HG03342 (cell line): ENCODE data around the gene FRK.
A peak's percentile ranks its signal among the peaks of the same experiment; 100 is the strongest.
"Not testable (repeated sequence)": the region's sequence is repeated elsewhere in the genome, so short reads cannot be mapped to it uniquely, and the experiment has no call there.

ENCODE experiments used
- ATAC-seq: cut with Tn5 transposase; IDR thresholded peaks from one replicate; pipeline ENCODE4 v1.9.1; 2021; ENCODE audit warnings: mild to moderate bottlenecking, moderate library complexity; ENCODE audit not compliant: unreplicated experiment

The FRK gene

GRCh38 chr6:116010790-116011401, 49.8 kb downstream of the FRK start:
- ATAC-seq: no peak

DNA sequence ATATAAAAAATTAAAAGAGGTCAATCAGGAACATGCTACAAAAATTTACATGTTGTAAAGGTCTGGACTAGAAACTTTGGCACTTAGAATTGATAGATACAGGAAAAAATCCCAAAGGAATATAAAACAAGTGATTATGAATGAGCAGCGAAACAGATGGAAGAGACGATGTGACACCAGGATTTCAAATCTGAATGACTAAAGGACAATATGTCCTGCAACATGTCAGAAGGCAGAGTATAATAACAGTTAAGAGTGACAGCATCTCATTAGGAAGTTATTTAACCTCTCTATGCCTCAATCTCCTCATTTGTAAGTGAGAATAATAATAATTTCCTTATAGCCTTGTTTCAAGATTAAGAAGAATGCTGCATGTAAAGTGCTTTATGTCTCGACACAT, 50.3 kb downstream of the FRK start:
- ATAC-seq: no peak

DNA sequence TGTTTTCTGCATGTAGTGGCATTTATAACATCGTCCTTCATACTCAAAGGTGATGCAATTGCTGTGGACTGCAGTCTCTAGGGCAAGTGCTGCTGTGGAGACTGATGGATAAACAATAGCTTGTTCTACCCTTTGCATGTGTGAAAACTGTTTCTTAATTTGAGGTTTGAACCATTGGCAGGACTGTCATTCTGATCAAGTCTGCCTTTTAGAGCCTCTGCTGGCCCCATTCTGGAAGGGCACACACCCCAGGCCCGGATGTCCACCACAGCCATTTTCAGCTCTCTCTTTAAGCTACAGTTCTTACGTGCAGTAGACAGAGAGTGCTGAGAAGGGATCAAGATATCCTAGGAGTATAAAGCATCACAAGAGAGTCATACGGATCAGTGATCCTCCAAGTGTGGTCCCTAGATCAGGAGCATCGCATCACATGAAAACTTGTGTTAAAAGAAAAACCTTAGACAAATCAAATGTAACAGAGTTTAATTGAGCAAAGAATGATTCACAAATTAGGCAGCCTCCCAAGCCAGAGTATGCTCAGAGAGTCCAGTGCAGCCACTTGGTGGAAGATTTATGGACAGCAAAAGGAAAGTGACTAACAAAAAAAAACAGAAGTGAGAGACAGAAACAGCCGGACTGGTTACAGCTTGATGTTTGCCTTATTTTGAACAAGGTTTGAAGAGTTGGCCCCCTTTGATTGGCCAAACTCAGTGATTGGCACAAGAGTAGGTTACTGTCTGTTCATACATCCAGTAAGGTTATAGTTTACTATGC, 52.0 kb downstream of the FRK start:
- ATAC-seq: peak; percentile 63

GRCh38 chr6:116004841-116005815, 55.6 kb downstream of the FRK start:
- ATAC-seq: no peak

DNA sequence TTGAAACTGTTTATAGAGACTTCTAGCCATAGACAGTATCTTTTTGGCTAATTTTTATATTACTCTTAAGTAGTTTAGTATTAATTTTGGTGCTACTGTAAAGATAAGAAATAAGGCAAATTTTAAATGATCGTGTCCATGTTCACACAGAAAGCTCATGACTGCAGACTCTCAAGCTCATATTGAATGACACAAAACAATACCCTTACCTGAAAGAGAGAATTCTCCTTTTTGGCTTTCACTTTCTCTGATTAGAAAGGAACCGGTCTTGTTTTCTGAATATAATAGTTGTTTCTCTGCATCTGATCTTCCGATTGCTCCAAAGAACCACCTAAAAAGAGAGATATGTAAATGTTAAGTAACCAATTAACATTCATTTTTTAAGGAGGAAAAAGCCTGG, 57.0 kb downstream of the FRK start:
- ATAC-seq: peak; percentile 84

- ATAC-seq: no peak
These were observed 57.9 kb downstream of the FRK start for GRCh38 chr6:116002756-116003155.

DNA sequence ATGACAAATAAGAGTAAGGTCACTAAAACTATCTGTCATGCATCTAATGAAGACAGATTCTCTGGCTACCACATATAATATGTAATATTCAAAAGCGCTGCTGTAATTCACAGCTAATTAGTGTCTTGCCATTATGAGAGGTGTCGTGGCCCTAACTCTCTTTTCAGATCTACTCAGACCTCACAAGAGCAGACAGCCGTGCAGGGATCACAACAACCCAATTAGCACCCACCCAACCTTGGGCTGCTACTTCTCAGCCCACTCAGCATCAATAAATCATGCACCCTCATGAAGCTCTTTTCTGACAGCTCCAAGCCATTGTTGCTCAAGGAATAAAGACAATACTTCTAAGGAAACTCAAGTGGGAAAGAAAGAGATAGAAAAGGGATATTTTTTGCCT, 61.5 kb downstream of the FRK start:
- no peak for ATAC-seq

- no peak for ATAC-seq
These were observed 62.6 kb downstream of the FRK start for GRCh38 chr6:115997990-115998585.

GRCh38 chr6:115986026-115986425, 74.7 kb downstream of the FRK start:
- ATAC-seq: no peak

GRCh38 chr6:115984809-115985208, 75.9 kb downstream of the FRK start:
- ATAC-seq: no peak

DNA sequence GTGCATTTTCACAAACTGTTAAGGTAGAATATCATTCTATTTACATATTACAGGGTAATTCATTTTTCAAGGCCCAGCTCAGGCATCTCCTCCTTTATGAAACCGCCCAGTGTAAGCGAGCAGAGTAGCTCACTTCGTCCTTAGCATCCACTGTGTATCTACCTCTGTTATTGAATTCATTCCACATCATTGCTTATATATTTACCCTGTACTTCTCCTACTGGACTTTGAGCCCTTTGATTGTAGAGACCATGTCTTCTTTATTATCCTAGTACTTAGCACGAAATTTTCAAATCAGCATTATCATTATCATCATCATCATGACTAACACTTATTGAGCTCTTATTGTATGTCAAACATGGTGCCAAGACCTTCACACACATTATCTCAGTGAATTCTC, 76.7 kb downstream of the FRK start:
- ATAC-seq: no peak

DNA sequence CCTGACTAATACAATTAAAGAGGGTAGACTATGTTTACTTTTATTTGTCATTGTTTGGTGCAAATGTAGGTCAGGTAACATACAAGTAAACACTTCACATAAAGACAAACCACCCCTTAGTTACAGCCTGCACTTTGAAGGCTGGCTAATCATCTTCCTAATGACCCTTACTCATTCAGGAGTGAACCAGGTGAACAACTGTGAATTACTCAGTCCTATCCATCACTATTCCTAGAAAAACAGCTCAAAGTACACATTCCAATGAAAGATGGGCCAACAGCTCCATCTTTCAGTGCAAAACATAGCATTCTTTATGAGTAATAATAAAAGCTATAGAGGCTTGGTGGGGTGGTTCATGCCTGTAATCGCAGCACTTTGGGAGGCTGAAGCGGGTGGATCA, 78.2 kb downstream of the FRK start:
- no peak for ATAC-seq

- ATAC-seq: no peak
These were observed 83.5 kb downstream of the FRK start for GRCh38 chr6:115977220-115977619.

GRCh38 chr6:115976321-115976870, 84.3 kb downstream of the FRK start:
- ATAC-seq: no peak

GRCh38 chr6:115972679-115973078, 88.0 kb downstream of the FRK start:
- no peak for ATAC-seq

- no peak for ATAC-seq
These were observed 88.9 kb downstream of the FRK start for GRCh38 chr6:115971785-115972184.

- ATAC-seq: no peak
These were observed 90.8 kb downstream of the FRK start for GRCh38 chr6:115969930-115970273.

- ATAC-seq: no peak
These were observed 91.3 kb downstream of the FRK start for GRCh38 chr6:115969207-115969929.

GRCh38 chr6:115960286-115960685, 100.4 kb downstream of the FRK start:
- not testable (repeated sequence) for ATAC-seq

DNA sequence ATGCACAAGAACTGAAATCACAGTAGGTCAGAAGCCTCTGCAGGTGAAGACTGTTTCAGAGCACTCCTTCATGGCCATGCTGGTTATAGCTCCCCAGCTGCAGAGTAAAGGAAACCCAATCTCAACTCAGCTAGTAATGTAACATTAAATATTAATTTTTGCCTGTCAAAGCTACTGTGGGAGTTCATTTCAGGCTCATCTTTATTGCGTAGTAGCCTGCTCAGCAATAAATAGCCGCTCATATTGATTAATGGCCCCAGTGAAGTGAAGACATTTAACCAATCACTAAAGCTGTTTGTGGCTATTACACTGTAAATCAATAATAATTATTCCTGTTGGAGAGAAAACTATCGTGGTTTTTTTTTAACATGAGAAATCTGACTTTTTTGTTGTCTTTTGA, 101.7 kb downstream of the FRK start:
- ATAC-seq: no peak
